Measurements from ENCODE around the gene VWA5B2. TPM values are rescaled to one million over a fixed set of nuclear protein-coding genes. Genes with fewer than 3 reads are reported as not detected.
"Not testable (repeated sequence)": the region's sequence is repeated elsewhere in the genome, so short reads cannot be mapped to it uniquely, and the experiment has no call there.

The VWA5B2 gene
- total RNA-seq, 1 donor: under 0.01 TPM

GRCh38 chr3:184262764-184263179, 33.4 kb downstream of the VWA5B2 start:
- Histone ChIP-seq H3K27me3 (ENCODE audit: insufficient read depth, low read length) (peaks cover 49% of the 10 kb centered on the region), H3K4me3 (ENCODE audit: low read length) (no peak overlapping the region), H3K9me3 (ENCODE audit: low read depth, low read length) (no peaks in the 10 kb centered on the region), H3K4me1 (ENCODE audit: insufficient read depth, low read length) (peaks cover 27% of the 10 kb centered on the region)

GRCh38 chr3:184267249-184267648, 37.9 kb downstream of the VWA5B2 start:
- H3K4me1 ChIP-seq (ENCODE audit: insufficient read depth, low read length); H3K4me3 ChIP-seq (ENCODE audit: low read length); H3K9me3 ChIP-seq (ENCODE audit: low read depth, low read length): not testable (repeated sequence)
- peaks cover 33% of the 10 kb centered on the region for H3K27me3 ChIP-seq (ENCODE audit: insufficient read depth, low read length)

DNA sequence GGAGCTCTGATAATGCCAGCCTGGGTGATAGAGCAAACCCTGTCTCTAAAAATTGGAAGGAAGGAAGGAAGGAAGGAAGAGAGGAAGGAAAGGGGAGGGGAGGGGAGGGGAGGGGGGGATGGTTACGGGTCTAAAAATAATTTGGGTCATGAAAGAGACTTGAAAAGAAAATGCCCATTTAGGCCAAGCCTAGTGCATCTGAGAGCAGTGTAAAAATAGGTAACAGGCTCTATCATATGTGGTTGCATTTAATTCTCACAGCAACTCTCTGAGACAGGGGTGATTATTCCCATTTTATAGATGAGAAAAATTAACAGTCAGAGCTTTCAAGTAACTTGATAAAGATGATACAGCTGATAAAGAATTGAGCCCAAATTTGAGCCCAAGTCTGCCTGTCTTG, 42.9 kb downstream of the VWA5B2 start:
- peaks cover 35% of the 10 kb centered on the region for H3K27me3 ChIP-seq (ENCODE audit: insufficient read depth, low read length)
- H3K9me3 ChIP-seq (ENCODE audit: low read depth, low read length): no peaks in the 10 kb centered on the region
- no peak overlapping the region for H3K4me3 ChIP-seq (ENCODE audit: low read length)
- no peaks in the 10 kb centered on the region for H3K4me1 ChIP-seq (ENCODE audit: insufficient read depth, low read length)

DNA sequence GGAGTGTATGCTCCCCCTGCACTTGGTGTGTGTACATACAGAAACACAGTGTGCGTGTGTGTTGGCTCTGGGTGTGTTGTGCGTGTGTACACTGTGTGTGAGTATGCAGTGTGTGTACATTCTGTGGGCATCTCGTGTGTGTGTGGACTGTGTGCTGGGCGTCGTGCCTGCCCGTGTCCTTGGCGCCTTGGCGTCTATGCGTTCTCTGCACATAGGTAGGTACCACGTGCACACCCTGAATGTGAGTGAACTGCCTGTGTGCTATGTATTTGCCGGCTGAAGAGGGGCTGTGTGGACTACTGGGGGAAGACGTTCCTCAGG, 46.0 kb downstream of the VWA5B2 start:
- no peaks in the 10 kb centered on the region for H3K9me3 ChIP-seq (ENCODE audit: low read depth, low read length)
- H3K27me3 ChIP-seq (ENCODE audit: insufficient read depth, low read length): peaks cover 34% of the 10 kb centered on the region
- H3K4me1 ChIP-seq (ENCODE audit: insufficient read depth, low read length): no peaks in the 10 kb centered on the region
- no peak overlapping the region for H3K4me3 ChIP-seq (ENCODE audit: low read length)

DNA sequence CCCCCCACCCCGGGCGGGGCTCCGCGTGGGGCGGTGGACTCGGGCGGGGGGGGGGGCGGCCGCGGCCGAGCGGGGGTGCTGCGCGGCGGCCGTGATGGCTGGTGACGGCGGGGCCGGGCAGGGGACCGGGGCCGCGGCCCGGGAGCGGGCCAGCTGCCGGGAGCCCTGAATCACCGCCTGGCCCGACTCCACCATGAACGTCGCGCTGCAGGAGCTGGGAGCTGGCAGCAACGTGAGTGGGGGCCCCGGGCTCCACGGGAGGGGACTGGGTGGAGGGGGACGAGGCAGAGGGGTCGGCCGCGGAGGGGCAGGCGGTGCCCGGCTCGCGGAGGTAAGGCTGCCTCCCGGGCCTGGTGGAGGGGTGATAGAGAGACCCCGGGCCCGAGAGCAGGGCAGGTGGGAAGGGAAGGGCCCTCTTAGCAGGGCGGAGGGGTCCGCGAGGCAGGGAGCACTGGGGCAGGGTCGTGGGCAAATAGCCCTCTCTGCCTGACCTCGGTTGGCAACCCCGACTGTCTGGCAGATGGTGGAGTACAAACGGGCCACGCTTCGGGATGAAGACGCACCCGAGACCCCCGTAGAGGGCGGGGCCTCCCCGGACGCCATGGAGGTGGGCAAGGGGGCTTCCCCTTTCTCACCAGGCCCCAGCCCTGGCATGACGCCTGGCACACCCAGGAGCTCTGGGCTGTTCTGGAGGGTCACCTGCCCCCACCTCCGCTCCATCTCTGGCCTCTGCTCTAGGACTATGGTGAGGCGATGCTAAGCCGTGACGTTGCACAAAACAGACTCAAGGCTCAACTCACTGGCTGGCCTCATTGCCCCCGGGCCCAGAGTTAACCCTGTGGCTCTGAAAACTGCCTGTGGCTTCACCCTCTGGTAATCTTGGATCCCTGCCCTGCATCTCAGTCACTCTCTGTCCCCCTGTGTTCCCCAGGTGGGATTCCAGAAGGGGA, 46.9 kb downstream of the VWA5B2 start, which contains the start of gene ECE2:
Gene ECE2, plus strand, starts transcription at position 62 of the 950 bp plus-strand sequence. Its CDS starts 132 bp downstream, at position 194.
- no peak within 1 kb of the TSS for H3K4me3 ChIP-seq (ENCODE audit: low read length)
- H3K4me1 ChIP-seq (ENCODE audit: insufficient read depth, low read length): no peaks in the 10 kb centered on the region
- peaks cover 34% of the 10 kb centered on the region for H3K27me3 ChIP-seq (ENCODE audit: insufficient read depth, low read length)
- H3K9me3 ChIP-seq (ENCODE audit: low read depth, low read length): no peaks in the 10 kb centered on the region

GRCh38 chr3:184277366-184277765, 48.0 kb downstream of the VWA5B2 start:
- Histone ChIP-seq H3K4me3 (ENCODE audit: low read length) (no peak overlapping the region), H3K9me3 (ENCODE audit: low read depth, low read length) (no peaks in the 10 kb centered on the region), H3K27me3 (ENCODE audit: insufficient read depth, low read length) (peaks cover 34% of the 10 kb centered on the region), H3K4me1 (ENCODE audit: insufficient read depth, low read length) (no peaks in the 10 kb centered on the region)

GRCh38 chr3:184282941-184283340, 53.6 kb downstream of the VWA5B2 start:
- H3K4me3 ChIP-seq (ENCODE audit: low read length): no peak overlapping the region
- H3K27me3 ChIP-seq (ENCODE audit: insufficient read depth, low read length): peaks cover 3% of the 10 kb centered on the region
- H3K9me3 ChIP-seq (ENCODE audit: low read depth, low read length): no peaks in the 10 kb centered on the region
- H3K4me1 ChIP-seq (ENCODE audit: insufficient read depth, low read length): peaks cover 5% of the 10 kb centered on the region

- H3K4me1 ChIP-seq (ENCODE audit: insufficient read depth, low read length): peaks cover 5% of the 10 kb centered on the region
- H3K9me3 ChIP-seq (ENCODE audit: low read depth, low read length): no peaks in the 10 kb centered on the region
- H3K4me3 ChIP-seq (ENCODE audit: low read length): no peak overlapping the region
- no peaks in the 10 kb centered on the region for H3K27me3 ChIP-seq (ENCODE audit: insufficient read depth, low read length)
These were observed 54.3 kb downstream of the VWA5B2 start for GRCh38 chr3:184283681-184284080.

DNA sequence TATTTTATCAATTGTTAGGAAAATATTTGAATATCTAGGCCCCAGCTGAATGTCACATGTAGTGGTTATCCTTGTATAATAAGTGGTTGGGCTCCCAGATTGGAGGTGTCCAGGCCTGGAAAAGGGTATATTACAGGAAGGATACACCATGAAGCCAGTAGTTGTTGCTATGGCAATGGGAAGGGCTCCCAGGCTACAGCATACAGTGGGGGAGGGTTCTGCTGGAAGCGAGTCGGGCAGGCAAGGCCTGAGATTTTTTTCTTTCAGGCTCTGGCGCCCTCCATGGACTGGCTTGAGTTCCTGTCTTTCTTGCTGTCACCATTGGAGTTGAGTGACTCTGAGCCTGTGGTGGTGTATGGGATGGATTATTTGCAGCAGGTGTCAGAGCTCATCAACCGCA, 55.3 kb downstream of the VWA5B2 start:
- no peaks in the 10 kb centered on the region for H3K27me3 ChIP-seq (ENCODE audit: insufficient read depth, low read length)
- H3K4me3 ChIP-seq (ENCODE audit: low read length): no peak overlapping the region
- H3K4me1 ChIP-seq (ENCODE audit: insufficient read depth, low read length): peaks cover 5% of the 10 kb centered on the region
- no peaks in the 10 kb centered on the region for H3K9me3 ChIP-seq (ENCODE audit: low read depth, low read length)

- no peaks in the 10 kb centered on the region for H3K9me3 ChIP-seq (ENCODE audit: low read depth, low read length)
- no peak overlapping the region for H3K4me3 ChIP-seq (ENCODE audit: low read length)
- H3K27me3 ChIP-seq (ENCODE audit: insufficient read depth, low read length): no peaks in the 10 kb centered on the region
- peaks cover 4% of the 10 kb centered on the region for H3K4me1 ChIP-seq (ENCODE audit: insufficient read depth, low read length)
These were observed 60.1 kb downstream of the VWA5B2 start for GRCh38 chr3:184289426-184289938.

DNA sequence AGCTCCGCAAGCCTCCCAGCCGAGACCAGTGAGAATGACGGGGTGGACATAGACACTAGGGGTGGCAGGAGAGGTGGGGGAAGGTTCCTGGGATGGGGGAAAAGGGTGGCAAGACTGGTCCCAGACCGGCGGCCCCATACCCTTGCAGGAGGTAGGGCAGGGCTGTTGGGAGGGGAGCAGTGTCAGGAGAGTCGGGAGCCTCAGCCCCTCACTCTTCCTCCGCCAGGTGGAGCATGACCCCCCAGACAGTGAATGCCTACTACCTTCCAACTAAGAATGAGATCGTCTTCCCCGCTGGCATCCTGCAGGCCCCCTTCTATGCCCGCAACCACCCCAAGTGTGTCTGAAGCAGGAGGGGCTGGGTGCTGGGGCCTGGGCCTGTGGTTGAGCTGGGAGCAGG, 60.9 kb downstream of the VWA5B2 start:
- Histone ChIP-seq H3K4me3 (ENCODE audit: low read length) (no peak overlapping the region), H3K27me3 (ENCODE audit: insufficient read depth, low read length) (no peaks in the 10 kb centered on the region), H3K4me1 (ENCODE audit: insufficient read depth, low read length) (no peaks in the 10 kb centered on the region), H3K9me3 (ENCODE audit: low read depth, low read length) (no peaks in the 10 kb centered on the region)

GRCh38 chr3:184291044-184291737, 61.8 kb downstream of the VWA5B2 start:
- Histone ChIP-seq H3K4me3 (ENCODE audit: low read length) (no peak overlapping the region), H3K4me1 (ENCODE audit: insufficient read depth, low read length) (no peaks in the 10 kb centered on the region), H3K9me3 (ENCODE audit: low read depth, low read length) (no peaks in the 10 kb centered on the region), H3K27me3 (ENCODE audit: insufficient read depth, low read length) (no peaks in the 10 kb centered on the region)

Other genes with a start within 250 kb of the VWA5B2 start
- 6.5 TPM for gene ABCC5, start 211.7 kb upstream of the VWA5B2 start, total RNA-seq
- gene HTR3D, start 197.8 kb upstream of the VWA5B2 start, total RNA-seq: not detected
- gene HTR3C, start 176.5 kb upstream of the VWA5B2 start, total RNA-seq: not detected
- not detected for gene HTR3E, start 132.5 kb upstream of the VWA5B2 start, total RNA-seq
- gene EIF2B5, start 94.2 kb upstream of the VWA5B2 start, total RNA-seq: 41.0 TPM
- 18.3 TPM for gene DVL3, start 74.2 kb upstream of the VWA5B2 start, total RNA-seq
- gene AP2M1, start 54.7 kb upstream of the VWA5B2 start, total RNA-seq: 167 TPM
- gene ABCF3, start 43.4 kb upstream of the VWA5B2 start, total RNA-seq: 39.7 TPM
- gene ALG3, start 19.4 kb downstream of the VWA5B2 start, total RNA-seq: 14.0 TPM
- gene EEF1AKMT4, start 20.1 kb downstream of the VWA5B2 start, total RNA-seq: 0.52 TPM
- gene CAMK2N2, start 32.0 kb downstream of the VWA5B2 start, total RNA-seq: not detected
- gene ECE2, start 46.4 kb downstream of the VWA5B2 start, total RNA-seq: not detected
- gene PSMD2, start 69.7 kb downstream of the VWA5B2 start, total RNA-seq: 119 TPM
- 114 TPM for gene EIF4G1, start 85.0 kb downstream of the VWA5B2 start, total RNA-seq
- gene FAM131A, start 108.0 kb downstream of the VWA5B2 start, total RNA-seq: 5.7 TPM
- 0.63 TPM for gene CLCN2, start 132.0 kb downstream of the VWA5B2 start, total RNA-seq
- gene POLR2H, start 132.1 kb downstream of the VWA5B2 start, total RNA-seq: 19.0 TPM
- gene THPO, start 148.6 kb downstream of the VWA5B2 start, total RNA-seq: not detected
- gene CHRD, start 150.5 kb downstream of the VWA5B2 start, total RNA-seq: 0.31 TPM